ENCODE results near the gene NLGN3.

NLGN3 gene

GRCh38 chrX:71154641-71155040 is 10.0 kb downstream of the NLGN3 start:
- TF ChIP-seq, protein P1, sequence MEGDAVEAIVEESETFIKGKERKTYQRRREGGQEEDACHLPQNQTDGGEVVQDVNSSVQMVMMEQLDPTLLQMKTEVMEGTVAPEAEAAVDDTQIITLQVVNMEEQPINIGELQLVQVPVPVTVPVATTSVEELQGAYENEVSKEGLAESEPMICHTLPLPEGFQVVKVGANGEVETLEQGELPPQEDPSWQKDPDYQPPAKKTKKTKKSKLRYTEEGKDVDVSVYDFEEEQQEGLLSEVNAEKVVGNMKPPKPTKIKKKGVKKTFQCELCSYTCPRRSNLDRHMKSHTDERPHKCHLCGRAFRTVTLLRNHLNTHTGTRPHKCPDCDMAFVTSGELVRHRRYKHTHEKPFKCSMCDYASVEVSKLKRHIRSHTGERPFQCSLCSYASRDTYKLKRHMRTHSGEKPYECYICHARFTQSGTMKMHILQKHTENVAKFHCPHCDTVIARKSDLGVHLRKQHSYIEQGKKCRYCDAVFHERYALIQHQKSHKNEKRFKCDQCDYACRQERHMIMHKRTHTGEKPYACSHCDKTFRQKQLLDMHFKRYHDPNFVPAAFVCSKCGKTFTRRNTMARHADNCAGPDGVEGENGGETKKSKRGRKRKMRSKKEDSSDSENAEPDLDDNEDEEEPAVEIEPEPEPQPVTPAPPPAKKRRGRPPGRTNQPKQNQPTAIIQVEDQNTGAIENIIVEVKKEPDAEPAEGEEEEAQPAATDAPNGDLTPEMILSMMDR (conservative IDR thresholded peaks at IDR 0.05; ENCODE audit: control insufficient read depth, insufficient read depth, low read depth, low read length): no peak
- DNase-seq (ENCODE audit: low read depth): no peak
- no peak overlapping the region for H3K4me3 ChIP-seq (ENCODE audit: control insufficient read depth, low read depth, low read length)

DNA sequence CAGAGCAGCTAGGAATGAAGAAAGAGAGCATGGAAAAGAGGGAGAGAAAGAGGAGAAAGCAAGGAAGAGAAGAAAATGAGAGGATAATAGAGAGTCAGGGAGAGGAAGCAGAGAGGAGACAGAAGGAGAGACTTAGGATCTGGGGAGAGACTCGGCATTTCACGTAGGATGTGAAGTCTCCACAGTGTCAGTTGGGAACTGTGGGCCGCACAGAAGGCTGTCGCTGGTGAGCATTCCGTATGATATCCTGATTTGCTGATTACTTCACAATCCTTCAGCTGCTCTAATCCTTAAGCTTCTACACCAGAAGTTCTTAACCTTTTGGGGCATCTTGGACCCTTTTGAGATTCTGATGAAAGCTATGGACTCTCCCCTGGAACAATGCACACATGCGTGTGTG is 14.0 kb downstream of the NLGN3 start:
- H3K4me3 ChIP-seq (ENCODE audit: control insufficient read depth, low read depth, low read length): no peak overlapping the region
- TF ChIP-seq, protein P1 (conservative IDR thresholded peaks at IDR 0.05; ENCODE audit: control insufficient read depth, insufficient read depth, low read depth, low read length): no peak
- DNase-seq (ENCODE audit: low read depth): no peak

GRCh38 chrX:71159335-71159734 is 14.7 kb downstream of the NLGN3 start:
- H3K4me3 ChIP-seq (ENCODE audit: control insufficient read depth, low read depth, low read length): no peak overlapping the region
- no peak for DNase-seq (ENCODE audit: low read depth)

GRCh38 chrX:71160475-71160874 is 15.8 kb downstream of the NLGN3 start:
- no peak for DNase-seq (ENCODE audit: low read depth)
- H3K4me3 ChIP-seq (ENCODE audit: control insufficient read depth, low read depth, low read length): no peak overlapping the region
- TF ChIP-seq, protein P1 (conservative IDR thresholded peaks at IDR 0.05; ENCODE audit: control insufficient read depth, insufficient read depth, low read depth, low read length): no peak

More at GRCh38 chrX:71159335-71159734, 14.7 kb downstream of the NLGN3 start:
- TF ChIP-seq, protein P1 (conservative IDR thresholded peaks at IDR 0.05; ENCODE audit: control insufficient read depth, insufficient read depth, low read depth, low read length): no peak

DNA sequence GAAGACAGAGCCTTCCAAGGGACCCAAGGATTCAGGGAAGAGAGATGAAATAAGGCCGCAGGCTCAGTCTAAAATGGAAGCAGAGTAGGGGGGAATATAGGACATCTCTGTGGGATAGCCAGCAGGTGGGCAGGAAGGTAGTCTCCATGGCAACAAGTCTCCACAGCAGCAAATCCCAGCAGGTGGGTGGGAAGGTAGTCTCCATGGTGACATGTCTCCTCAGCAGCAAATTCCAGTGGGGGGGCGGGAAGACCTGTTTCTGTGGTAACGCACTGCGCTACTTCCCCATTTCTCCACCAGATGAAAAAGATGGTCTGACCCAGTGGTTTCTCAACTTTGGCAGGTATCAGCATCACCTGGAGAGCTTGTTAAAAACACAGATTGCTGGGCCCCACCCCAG is 18.3 kb downstream of the NLGN3 start:
- DNase-seq (ENCODE audit: low read depth): no peak
- no peak overlapping the region for H3K4me3 ChIP-seq (ENCODE audit: control insufficient read depth, low read depth, low read length)
- TF ChIP-seq, protein P1 (conservative IDR thresholded peaks at IDR 0.05; ENCODE audit: control insufficient read depth, insufficient read depth, low read depth, low read length): no peak

DNA sequence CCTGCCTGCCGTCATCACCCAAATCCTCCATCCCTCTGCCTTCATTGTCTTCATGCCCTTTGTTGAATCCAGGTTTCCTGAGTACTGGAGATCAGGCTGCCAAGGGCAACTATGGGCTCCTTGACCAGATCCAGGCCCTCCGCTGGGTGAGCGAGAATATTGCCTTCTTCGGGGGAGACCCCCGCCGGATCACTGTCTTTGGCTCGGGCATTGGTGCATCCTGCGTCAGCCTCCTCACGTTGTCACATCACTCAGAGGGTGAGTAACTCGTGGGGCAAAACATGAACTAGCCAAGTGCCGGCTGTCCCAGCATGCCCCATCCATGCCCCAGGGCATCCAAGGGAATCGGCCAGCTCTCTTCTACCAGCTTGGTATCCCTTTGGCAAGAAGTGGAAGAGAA is 19.4 kb downstream of the NLGN3 start:
- DNase-seq (ENCODE audit: low read depth): no peak
- no peak overlapping the region for H3K4me3 ChIP-seq (ENCODE audit: control insufficient read depth, low read depth, low read length)
- TF ChIP-seq, protein P1 (conservative IDR thresholded peaks at IDR 0.05; ENCODE audit: control insufficient read depth, insufficient read depth, low read depth, low read length): no peak

GRCh38 chrX:71166461-71166860 is 21.8 kb downstream of the NLGN3 start:
- no peak for DNase-seq (ENCODE audit: low read depth)
- no peak overlapping the region for H3K4me3 ChIP-seq (ENCODE audit: control insufficient read depth, low read depth, low read length)
- TF ChIP-seq, protein P1 (conservative IDR thresholded peaks at IDR 0.05; ENCODE audit: control insufficient read depth, insufficient read depth, low read depth, low read length): no peak
